ENCODE results near the gene MICALL1.

DNA sequence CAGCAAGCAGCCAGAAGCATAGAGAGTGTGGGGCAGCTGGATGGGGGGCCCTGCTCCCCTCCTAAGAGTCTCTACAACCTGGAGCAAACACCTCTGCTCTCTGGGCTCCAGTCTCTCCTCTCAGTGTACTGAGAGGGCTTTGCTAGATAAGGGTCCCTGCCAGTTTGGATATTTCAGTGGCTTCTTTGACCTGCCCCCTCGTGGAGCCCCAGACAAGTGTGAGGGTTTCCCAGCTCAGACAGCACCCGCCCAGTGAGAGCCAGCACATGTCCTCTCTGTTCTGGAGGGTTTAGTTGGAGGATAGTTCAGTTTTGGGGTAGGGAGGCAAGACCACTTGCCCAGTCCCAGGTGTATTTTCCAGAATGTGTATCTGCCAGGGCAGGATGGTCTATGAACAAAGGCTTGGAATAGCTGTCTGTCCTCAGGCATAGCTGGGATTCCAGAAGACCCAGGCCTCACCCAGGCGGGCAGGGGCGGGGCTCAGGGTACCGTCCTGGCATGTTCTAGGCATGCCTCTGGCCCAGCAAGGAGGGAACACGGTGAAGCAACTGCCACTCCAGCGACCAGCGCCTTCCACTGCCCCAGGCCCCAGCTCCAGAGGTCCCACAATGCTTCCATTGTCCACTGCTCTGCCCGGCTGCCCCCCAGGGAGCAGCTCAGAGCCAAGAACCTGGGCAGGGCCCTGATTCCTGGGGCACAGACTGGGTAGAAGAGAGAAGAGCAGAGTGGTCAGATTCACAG is 7.5 kb upstream of the MICALL1 start:
- TF ChIP-seq, protein P1, sequence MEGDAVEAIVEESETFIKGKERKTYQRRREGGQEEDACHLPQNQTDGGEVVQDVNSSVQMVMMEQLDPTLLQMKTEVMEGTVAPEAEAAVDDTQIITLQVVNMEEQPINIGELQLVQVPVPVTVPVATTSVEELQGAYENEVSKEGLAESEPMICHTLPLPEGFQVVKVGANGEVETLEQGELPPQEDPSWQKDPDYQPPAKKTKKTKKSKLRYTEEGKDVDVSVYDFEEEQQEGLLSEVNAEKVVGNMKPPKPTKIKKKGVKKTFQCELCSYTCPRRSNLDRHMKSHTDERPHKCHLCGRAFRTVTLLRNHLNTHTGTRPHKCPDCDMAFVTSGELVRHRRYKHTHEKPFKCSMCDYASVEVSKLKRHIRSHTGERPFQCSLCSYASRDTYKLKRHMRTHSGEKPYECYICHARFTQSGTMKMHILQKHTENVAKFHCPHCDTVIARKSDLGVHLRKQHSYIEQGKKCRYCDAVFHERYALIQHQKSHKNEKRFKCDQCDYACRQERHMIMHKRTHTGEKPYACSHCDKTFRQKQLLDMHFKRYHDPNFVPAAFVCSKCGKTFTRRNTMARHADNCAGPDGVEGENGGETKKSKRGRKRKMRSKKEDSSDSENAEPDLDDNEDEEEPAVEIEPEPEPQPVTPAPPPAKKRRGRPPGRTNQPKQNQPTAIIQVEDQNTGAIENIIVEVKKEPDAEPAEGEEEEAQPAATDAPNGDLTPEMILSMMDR (conservative IDR thresholded peaks at IDR 0.05; ENCODE audit: low read length): no peak
- no peak for TF ChIP-seq EZH2phosphoT487 (IDR thresholded peaks at IDR 0.05; ENCODE audit: borderline replicate concordance, low read depth, low read length)

Measured in OCI-LY7 (cell line).